ENCODE measurements around the gene ACTR2. TPM values are rescaled to one million over a fixed set of nuclear protein-coding genes. Genes with fewer than 3 reads are reported as not detected.
"Not testable (repeated sequence)": the region's sequence is repeated elsewhere in the genome, so short reads cannot be mapped to it uniquely, and the experiment has no call there.

ACTR2 gene
- polyA plus RNA-seq (ENCODE audit: insufficient read length in 10 of 10), result 100 to 1,000 TPM; 112 to 163 (median 132) TPM
- long read RNA-seq, donor 1, transcript ACTR2-201 (9 exons, 3,861 nt), result major isoform, 21 of 29 reads
- long read RNA-seq, donor 1, partial matches to known transcripts, result 0 of 29 reads
- long read RNA-seq, donor 1, other reads (novel, unspliced or antisense), result 7 of 29 reads
- long read RNA-seq, donor 2, transcript ACTR2-201 (9 exons, 3,861 nt), result major isoform, 12 of 19 reads
- long read RNA-seq, donor 2, partial matches to known transcripts, result 0 of 19 reads
- long read RNA-seq, donor 2, other reads (novel, unspliced or antisense), result 7 of 19 reads
- long read RNA-seq, donor 3, result 0 reads
- long read RNA-seq, donor 4, transcript ACTR2-201 (9 exons, 3,861 nt), result major isoform, 19 of 34 reads
- long read RNA-seq, donor 4, partial matches to known transcripts, result 15 of 34 reads
- long read RNA-seq, donor 4, other reads (novel, unspliced or antisense), result 0 of 34 reads
- long read RNA-seq, donor 5, transcript ACTR2-201 (9 exons, 3,861 nt), result major isoform, 35 of 41 reads
- long read RNA-seq, donor 5, partial matches to known transcripts, result 6 of 41 reads
- long read RNA-seq, donor 5, other reads (novel, unspliced or antisense), result 0 of 41 reads
- long read RNA-seq, donor 6, transcript ACTR2-201 (9 exons, 3,861 nt), result major isoform, 38 of 63 reads
- long read RNA-seq, donor 6, partial matches to known transcripts, result 17 of 63 reads
- long read RNA-seq, donor 6, other reads (novel, unspliced or antisense), result 7 of 63 reads
- long read RNA-seq, donor 7, transcript ACTR2-201 (9 exons, 3,861 nt), result major isoform, 19 of 32 reads
- long read RNA-seq, donor 7, partial matches to known transcripts, result 13 of 32 reads
- long read RNA-seq, donor 7, other reads (novel, unspliced or antisense), result 0 of 32 reads
- long read RNA-seq, donor 8, transcript ACTR2-201 (9 exons, 3,861 nt), result major isoform, 21 of 55 reads
- long read RNA-seq, donor 8, partial matches to known transcripts, result 29 of 55 reads
- long read RNA-seq, donor 8, other reads (novel, unspliced or antisense), result 5 of 55 reads
- long read RNA-seq, donor 9, partial matches to known transcripts, result 0 of 4 reads
- long read RNA-seq, donor 9, other reads (novel, unspliced or antisense), result 0 of 4 reads

DNA sequence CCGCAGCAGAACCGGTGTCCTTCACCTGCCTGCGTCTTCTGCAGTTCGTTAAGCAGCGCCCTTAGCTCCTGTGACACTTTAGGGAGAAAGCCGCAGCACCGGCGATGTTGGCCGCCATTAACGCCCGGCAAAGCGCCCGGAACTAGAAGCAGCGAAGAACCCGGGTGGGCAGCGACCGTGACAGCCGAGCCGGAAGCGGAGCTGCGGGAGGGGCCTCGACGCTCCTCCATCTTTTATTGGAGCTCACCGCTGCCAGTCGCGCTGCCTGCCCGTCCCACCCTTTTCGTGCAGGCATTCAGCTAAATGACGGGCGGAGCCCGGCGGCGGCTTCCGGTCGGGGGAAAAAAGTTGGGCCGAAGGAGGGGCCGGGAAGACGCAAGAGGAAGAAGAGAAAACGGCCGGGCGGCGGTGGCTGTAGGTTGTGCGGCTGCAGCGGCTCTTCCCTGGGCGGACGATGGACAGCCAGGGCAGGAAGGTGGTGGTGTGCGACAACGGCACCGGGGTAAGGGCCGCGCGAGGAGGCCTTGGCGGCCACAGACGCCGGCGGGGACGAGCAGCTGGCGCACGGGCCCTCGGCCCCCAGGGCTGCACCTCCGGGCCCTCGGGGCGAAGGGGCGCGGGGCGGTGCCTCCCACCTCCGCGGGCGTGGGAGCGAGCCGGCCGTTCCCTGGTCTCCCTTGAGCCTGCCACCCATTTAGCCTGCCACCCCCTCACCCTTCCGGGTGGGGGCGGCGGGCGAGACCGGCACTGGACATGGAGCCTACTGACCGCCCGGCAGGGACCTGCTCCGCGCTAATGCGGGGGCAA is at the start of gene ACTR2:
TSS of gene ACTR2 (plus strand) at position 376 of the 807 bp plus-strand sequence. CDS start at position 455, 79 bp downstream.
- DNase-seq, result peak; percentile 96 to 98 (median 97)

DNA sequence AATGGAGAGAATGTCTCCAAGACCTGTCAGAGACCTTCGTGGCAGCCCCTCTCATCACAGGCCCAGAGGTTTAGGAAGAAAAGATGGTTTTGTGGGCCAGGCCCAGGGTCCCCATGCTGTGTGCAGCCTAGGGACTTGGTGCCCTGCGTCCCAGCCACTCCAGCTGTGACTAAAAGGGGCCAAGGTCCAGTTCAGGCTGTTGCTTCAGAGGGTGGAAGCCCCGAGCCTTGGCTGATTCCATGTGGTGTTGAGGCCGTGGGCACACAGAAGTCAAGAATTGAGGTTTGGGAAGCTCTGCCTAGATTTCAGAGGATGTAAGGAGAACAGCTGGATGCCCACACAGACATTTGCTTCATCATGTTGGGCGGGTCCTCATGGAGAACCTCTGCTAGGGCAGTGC is 45.1 kb upstream of the ACTR2 start:
- DNase-seq, result no peak

DNA sequence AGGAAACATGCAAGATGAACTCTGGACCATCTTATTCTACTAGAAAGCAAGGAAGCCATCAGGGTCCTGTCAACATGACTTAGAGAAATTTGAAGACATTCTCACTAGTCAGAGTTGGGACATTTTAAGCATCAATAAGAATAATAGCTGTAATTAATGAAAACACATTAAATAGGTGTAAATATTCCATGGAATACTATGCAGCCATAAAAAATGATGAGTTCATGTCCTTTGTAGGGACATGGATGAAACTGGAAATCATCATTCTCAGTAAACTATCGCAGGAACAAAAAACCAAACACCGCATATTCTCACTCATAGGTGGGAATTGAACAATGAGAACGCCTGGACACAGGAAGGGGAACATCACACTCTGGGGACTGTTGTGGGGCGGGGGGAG is 44.2 kb upstream of the ACTR2 start:
- DNase-seq, result not testable (repeated sequence)

DNA sequence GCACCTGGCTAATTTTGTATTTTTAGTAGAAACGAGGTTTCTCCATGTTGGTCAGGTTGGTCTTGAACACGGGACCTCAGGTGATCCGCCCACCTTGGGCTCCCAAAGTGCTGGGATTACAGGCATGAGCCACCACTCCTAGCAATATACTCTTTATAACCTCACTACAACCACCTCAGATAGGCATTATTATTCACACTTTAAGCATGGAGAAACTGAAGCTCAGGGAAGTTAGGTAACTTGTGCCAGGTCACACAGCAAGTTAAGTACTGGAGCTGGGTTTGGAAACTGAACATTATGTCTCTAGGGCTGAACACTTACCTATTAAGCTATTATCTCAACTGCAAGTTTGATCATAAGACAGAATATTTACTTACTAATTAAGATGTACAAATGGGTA is 42.6 kb upstream of the ACTR2 start:
- no peak for DNase-seq

DNA sequence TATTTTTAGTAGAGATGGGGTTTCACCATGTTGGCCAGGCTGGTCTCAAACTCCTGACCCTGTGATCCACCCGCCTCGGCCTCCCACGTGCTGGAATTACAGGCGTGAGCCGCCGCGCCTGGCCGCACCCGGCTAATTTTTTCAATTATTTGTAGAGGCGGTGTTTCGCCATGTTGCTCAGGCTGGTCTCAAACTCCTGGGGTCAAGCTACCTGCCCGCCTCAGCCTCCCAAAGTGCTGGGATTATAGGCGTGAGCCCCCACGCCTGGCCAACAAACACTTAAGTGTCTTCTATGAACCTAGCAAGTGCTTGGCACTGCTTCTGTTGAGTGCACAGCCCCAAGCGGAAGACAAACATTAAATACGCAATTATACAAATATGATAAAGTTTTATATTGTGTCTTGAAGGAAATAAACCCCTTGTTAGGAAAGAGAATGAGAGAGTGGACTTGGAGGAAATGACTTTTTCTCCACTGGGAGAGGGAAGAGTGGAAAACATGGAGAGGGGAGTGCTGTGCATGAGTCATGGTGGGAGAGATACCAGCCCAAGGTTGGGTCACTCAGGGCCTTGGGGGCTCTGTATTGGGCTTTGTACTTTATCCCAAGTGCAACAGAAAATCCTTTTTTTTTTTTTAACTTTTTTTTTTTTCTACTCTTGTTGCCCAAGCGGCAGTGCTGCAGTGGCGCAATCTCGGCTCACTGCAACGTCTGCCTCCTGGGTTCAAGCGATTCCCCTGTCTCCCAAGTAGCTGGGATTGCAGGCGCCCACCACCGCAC is 41.4 kb upstream of the ACTR2 start:
- no peak for DNase-seq

DNA sequence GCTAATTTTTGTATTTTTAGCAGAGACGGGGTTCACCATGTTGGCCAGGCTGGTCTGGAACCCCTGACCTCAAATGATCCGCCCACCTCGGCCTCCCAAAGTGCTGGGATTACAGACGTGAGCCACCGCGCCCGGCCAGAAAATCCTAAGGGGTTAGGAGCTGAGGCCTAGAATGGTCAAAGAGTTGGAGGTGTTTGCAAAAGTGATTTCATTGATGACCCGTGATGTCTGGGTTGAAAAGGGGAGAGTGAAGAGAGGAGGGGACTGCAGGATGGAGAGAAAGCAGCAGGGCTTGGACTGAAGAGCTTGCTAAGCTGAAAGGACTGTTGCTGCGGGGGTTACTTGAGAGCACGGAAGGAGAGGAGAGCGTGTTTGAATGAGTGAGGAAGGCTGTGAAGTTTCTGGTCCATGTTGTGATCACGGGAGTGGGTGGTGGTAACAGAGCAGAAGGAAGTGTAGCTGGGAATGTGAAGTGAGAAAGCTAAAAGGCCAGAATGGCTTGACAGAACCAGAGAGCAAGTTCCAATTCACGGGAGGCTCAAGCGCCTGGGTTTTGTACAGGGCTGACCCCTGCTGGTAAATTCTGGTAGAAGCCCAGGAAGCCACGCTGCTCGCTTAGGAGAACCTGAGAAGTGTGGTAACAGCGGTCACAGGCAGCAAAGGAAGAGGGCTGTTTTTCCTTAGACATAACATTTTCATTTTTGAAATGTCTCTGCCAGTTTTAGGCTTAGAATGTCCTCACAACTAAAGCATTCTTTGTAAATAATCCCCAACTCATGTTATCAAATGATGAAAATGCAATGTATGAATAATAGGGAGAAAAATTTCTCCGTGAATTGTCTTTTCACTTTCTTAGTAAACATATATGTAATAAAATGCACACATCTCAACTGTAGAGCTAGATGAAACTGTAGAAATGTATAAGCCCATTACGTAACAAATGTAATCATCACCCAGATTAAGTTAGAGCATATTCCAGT is 40.5 kb upstream of the ACTR2 start:
- peak; percentile 69 to 90 (median 82) for DNase-seq

DNA sequence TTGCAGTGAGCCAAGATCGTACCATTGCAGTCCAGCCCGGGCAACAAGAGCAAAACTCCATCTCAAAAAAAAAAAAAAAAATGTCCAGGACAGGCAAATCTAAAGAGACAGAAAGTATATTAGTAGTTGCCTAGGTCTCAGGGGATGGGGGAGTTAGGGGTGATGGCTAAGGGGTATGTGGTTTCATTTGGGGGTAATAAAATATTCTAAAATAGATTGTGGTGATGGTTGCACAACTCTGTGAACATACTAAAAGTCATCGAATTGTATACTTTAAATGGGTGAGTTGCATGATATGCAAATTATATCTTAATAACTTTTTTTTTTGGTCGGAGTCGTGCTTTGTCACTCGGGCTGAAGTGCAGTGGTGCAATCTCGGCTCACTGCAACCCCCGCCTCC is 34.2 kb upstream of the ACTR2 start:
- no peak for DNase-seq

DNA sequence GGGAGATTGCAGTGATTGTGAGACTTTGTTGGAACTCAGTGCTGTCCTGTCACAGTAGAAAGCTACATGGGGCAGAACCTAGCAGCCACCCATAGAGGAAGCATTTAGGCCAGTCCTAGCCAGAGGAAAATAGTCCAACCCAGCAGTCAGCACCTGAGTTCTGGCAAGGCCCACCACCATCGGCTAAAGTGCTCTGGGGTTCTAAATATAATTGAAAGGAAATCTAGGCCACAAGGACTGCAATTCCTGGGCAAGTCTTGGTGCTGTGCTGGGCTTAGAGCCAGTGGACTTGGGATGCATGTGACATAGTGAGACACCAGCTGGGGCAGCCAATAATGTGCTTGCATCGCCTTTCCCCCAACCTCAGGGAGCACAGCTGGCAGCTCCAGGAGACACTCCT is 28.9 kb upstream of the ACTR2 start:
- DNase-seq, result peak in 1 of 3 donors; percentile 9

DNA sequence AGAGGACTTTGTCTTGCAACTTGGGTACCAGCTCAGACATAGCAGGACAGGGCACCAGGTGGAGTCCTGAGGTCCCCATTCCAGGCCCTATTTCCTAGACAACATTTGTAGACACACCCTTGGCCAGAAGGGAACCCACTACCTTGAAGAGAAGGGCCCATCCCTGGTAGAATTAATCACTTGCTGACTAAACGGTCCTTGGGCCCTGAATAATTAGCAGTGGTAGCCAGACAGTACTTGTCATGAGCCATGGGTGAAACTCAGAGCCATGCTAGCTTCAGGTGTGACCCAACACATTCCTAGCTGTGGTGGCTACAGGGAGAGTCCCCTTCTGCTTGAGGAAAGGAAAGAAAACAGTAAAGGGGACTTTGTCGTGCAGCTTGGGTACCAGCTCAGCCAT is 28.5 kb upstream of the ACTR2 start:
- no peak for DNase-seq

DNA sequence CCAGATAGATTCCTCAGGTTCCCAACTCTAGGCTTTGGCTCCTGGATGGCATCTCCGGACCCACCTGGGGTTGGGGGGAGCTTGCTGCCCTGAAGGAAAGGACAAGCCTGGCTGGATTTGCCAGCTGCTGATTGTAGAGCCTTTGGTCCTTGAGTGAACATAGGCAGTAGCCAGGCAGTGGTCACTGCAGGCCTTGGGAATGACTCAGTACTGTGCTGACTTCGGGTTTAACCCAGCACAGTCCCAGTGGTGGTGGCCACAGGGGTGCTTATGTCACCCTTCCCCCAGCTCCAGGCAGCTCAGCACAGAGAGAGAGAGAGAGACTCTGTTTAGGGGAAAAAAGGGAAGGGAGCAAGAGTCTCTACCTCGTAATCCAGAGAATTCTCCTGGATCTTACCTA is 27.7 kb upstream of the ACTR2 start:
- no peak for DNase-seq

DNA sequence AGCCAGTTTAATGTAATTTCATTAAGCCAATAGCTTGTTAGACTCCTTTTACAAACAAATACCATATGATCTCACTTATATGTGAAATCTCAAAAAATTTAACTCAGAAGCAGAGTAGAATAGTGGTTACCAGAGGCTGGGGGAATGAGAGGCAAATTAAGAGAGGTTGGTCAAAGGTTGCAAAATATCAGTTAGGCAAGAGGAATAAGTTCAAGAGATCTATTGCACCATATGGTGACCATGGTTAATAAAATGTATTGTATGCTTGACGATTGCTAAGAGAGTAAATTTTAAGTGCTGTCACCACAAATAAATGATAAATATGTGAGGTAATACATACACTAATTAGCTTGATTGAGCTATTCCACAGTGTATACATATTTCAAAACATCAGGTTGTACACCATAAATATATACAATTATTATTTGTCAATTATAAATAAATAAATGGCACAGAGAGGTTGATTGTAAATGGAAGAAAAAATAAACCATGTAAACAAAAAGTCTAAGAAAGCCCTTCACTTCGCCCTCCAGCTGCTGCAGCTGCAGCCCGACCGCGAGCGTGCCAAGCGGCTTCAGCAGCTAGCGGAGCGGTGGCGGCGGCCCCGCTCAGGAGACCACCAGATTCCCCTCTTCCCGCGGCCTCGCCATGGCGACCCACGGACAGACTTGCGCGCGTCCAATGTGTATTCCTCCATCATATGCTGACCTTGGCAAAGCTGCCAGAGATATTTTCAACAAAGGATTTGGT is 23.0 kb upstream of the ACTR2 start:
- DNase-seq, result no peak

DNA sequence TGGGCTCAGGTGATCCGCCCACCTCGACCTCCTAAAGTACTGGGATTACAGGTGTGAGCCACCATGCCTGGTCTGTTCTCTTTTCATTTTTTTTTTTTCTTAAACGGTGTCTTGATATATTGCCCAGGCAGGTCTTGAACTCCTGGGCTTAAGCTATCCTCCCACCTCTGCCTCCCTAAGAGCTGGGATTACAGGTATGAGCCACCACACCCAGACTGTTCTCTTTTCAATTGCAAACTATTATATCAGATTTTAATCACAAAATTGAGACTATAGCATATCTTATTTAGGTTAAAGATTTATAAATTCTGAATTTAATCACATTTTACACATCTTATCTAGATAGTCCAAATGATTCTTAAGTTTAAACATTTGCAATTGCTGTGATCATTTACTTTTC is 15.5 kb upstream of the ACTR2 start:
- DNase-seq, result no peak

DNA sequence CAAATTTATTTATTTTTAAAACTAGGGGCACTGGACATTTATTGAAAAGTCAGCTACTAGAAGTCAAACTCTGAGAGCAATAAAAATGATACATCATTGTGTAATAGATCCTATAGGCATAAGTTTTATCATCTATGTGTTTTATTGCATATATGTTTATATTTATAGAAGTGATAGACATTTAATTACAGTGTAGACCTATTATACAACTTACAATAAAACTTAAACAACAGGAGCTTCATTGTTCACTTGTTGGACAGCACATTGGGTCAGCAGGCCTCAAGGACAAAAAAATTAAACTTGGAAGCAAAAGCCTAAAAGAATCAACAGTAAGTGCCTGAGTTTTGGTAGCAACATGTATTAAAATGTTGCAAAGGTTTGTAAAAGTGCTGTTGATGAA is 15.0 kb upstream of the ACTR2 start:
- DNase-seq, result no peak

DNA sequence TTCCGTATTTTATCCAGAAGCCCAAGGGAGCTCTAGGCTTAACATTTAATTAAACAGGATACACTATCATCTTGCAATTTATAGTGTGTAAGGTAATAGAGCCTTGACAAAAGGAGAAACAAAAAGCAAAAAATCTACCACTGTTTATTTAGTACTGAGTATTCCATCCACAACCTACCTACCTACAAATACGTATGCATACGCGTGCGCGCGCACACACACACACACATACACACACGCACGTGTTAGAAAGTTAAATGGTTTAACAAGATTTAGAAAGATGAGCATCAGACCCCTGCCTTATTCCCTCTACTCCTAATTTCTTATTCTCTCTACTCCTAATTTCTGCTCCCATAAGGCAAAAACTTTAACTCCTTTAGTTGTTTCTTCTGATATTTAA is 14.6 kb upstream of the ACTR2 start:
- no peak for DNase-seq

DNA sequence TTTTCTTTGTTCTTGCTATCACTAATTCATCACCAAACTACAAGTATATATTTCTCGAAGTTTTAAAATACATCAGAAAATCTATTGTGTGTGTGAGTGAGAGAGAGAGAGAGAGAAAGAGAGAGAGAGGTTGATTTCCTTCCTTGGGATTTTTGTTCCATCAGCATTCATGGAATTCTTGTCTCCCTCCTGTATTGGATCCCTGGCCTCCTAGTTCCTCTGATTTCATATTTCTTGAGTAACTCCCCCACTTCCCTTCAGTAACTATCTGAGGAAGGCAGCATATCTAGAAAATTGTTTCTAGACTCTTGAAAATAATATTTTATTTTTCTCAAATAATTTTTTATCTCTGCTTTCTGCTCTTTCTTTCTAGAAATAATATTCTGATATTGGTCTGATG is 13.3 kb upstream of the ACTR2 start:
- DNase-seq, result no peak

DNA sequence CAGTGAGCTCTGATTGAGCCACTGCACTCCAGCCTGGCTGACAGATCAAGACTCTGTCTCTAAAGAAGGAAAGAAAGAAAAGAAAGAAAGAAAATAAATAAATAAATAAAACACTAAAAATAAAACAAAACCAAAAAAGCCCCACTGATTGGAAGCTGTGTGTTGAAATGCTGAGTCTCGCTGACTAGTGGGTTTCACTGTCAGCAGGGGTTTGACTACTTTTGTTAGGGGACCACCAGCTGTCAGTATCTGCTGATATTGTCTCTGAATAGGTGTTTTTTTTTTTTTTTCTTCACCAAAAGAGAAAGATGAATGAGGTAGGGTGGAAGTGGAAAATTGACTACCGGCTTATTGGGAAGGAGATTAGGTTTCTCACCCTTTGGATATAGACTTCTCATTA is 12.8 kb upstream of the ACTR2 start:
- DNase-seq, result no peak

DNA sequence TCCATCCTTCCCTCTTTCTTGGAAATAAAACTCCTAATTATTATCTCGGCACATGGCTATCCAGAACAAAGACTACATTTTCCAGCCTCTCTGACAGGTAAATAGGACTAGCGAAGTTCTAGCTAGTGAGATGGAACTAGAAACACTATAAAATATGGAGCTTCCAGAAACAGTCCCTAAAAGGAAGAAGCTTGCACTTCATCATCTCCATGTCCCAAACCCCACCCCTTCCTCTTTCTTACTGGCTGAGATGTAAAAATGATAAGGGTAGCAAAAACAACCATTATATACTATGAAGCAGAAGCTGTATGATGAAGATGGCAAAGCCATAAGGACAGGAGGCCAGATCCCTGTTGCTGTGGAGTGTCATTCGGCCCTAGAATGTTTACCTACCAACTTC is 11.7 kb upstream of the ACTR2 start:
- no peak for DNase-seq

DNA sequence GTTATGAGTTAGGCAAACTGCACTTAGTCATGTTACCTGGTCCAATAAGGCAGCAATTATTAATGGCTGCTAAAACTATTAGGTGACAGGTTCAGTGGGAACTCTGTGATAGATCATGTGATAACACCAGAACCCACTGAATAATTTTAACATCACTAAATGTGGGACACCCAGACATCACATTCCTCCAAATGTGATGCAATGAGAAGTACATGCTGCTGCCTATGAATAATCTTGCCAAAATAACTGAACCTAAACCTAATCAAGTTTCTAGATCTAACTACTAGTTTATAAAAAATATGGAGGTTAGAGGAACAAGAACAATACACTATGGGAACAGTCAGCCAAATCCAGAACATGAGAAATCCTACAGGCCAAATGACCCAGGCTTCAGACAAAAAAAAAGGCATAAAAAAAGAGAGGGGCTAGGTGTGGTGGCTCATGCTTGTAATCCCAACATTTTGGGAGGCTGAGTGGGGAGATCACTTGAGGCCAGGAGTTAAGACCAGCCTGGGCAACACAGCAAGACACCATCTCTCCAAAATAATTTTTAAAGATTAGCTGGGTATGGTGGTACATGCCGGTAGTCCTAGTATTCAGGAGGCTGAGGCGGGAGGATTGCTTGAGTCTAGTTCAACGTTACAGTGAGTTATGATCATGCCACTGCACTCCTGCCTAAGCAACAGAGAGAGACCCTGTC is 7.0 kb upstream of the ACTR2 start:
- no peak for DNase-seq
